NCI-H2029 (cell line): ENCODE data around the gene AP4M1.
A peak's percentile ranks its signal among the peaks of the same experiment; 100 is the strongest.

ENCODE experiments used
- DNase-seq: peaks from one replicate; lab custom pipeline; 2025; lab: John Stamatoyannopoulos, UW

Gene AP4M1

DNA sequence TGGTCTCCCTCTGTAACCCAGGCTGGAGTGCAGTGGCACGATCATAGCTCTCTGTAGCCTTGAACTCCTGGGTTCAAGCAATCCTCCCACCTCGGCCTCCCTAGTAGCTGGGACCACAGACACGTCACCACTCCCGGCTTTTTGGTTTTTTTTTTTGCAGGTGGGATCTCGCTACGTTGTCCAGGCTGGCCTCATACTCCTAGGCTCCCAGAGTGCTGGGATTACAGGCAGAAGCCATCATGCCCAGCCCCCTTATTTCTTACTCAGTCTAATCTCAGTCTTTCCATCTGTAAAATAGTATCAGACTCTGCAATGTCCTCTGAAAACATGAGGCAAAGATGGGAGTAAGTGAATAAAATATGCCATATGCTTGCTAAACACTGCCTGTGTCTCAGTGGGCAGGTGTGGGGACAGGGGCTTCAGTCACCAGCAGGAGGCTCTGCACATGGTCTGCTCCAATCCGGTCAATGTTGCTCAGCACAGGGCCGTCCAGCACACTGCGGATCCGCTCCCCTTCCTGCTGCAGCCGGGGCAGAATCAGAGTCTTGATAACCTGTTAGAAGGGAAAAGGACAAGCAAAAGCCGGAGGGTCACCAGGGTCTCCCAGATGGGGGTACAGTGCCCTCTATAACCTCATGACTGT is 8.2 kb downstream of the AP4M1 start:
- DNase-seq = no peak

DNA sequence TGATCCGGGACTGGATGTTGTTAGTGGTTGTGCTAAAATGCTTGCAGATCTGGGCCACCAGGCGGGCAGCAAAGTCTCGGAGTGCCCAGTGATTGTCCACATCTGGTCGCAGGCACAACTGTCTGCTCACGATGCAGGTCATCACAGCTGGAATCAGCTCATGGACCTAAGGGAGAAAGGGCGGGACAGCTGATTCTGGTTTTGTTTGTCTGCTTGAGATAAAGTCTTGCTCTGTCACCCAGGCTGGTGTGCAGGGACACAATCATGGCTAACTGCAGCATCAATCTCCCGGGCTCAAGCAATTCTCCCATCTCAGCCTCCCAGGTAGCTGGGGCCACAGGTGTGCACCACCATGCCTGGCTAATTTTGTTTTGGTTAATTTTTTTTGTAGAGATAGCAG is 9.7 kb downstream of the AP4M1 start:
- DNase-seq = no peak

DNA sequence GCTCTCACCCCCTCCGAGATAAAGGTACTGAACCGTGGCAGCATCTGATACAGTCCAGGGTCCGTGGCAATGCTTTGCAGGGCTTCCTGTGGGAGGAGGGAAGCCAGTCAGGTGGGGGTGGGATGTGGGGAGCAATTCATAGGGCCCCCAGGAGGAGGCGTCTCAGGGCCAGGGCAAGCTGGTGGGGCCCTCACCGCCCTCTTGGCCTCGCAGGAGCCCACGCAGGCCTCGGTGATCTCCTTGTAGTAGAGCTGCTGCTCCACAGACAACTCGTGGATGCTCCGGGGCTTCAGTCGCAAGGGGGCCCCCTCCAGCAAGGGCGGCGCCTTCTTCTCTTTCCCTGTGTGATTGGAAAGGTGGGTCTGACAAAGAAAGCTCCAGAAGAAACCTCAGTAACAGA is 10.5 kb downstream of the AP4M1 start:
- no peak for DNase-seq

DNA sequence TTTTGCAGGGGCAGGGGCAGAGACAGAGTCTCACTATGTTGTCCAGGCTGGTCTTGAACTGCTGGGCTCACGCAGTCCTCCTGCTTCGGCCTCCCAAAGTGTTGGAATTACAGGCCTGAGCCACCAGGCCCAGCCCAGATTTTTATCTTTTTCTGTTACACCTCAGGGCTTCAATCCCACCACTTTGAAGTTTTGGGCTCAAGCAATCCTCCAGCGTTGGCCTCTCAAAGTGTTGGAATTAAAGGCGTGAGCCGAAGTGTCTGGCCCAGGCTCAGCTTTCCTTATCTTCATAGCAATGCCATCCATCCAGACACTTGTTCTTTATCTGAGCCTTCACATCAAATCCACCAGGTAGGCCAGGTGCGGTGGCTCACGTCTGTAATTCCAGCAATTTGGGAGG is 13.6 kb downstream of the AP4M1 start:
- no peak for DNase-seq

- DNase-seq = no peak
Measured at GRCh38 chr7:100118388-100119071, 17.1 kb downstream of the AP4M1 start.

DNA sequence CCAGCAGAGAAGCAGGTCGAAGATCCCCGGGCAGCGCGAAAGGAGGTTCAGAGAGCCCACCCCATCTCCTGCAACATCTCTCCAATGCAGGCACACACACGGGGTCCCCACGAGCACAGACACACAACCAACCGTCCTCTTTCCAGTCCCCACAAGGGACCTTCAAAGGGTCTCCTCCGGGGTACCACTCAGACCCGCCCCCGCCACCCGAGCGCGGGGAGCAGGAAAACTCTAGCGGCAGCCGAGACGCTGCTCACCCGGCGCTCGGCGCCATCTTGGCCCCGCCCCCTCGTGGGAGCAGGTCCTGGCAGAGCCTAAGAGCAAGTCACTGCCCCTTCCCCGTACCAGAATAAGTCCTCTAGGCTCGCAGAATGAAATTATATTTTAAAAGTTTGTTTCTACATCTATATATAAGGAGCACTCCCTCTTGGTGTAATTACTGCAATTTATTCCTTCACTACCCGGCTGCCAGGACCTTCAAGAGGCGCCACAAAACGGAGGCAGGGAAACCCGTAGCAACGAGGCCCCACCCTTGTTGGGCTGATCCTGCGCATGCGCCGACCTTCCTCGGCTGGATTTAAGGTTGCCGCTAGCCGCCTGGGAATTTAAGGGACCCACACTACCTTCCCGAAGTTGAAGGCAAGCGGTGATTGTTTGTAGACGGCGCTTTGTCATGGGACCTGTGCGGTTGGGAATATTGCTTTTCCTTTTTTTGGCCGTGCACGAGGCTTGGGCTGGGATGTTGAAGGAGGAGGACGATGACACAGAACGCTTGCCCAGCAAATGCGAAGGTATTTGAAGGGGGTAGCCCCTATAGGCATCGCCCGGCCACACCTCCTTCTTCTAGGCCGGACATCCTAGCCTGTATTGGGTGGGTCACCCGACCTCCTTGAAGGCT is 17.9 kb downstream of the AP4M1 start, which contains the start of the genes CNPY4 and TAF6:
Gene CNPY4 (plus strand): TSS at position 563 of the 898 bp plus-strand sequence. CDS start 111 bp downstream, at position 674.
Gene TAF6 (minus strand): TSS at position 287 of the 898 bp plus-strand sequence. CDS start 5,149 bp downstream, outside the sequence.
- DNase-seq = peak; percentile 91

- peak; percentile 23 for DNase-seq
Measured at GRCh38 chr7:100119970-100120732, 18.7 kb downstream of the AP4M1 start.

DNA sequence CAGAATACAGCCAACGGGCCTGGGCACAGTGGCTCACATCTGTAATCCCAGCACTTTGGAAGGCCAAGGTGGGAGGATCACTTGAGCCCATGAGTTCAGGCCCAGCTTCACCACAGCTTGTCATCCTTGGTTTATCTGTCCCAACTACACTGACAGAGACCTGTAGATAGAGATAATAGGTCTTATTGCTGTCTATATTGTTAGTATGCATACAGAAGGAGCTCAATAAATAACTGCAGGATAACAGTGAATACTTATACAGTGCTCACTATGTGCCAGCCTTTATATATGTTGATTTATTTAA is 19.2 kb downstream of the AP4M1 start:
- no peak for DNase-seq

DNA sequence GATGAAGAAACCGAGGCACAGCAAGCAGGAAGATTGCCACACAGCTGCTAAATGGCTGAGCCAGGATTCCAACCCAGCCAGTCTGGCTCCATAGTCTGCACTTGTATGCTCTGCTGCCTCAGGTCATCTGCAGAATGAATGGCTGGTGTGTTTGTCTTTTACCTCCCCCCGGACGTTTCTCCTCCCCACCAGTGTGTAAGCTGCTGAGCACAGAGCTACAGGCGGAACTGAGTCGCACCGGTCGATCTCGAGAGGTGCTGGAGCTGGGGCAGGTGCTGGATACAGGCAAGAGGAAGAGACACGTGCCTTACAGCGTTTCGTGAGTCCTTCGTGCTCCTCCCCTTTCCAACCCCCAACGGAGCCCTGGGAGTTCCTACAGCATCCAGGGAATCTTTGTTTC is 20.6 kb downstream of the AP4M1 start:
- DNase-seq = peak; percentile 98

DNA sequence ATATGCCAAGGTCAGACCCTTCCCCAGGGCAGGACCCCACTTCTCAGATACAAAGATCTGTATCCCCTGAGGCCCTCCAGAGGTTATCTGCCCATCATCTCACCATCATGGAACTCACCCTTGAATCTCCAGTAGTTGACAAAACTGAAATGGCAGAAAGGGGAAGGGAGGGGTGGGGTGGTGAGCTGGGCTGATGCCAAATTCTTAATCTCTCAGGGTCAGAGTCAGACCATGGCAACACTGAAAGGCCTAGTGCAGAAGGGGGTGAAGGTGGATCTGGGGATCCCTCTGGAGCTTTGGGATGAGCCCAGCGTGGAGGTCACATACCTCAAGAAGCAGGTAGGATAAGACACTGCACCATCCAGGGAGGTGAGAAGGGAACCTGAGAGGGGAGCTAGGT is 21.1 kb downstream of the AP4M1 start:
- no peak for DNase-seq

DNA sequence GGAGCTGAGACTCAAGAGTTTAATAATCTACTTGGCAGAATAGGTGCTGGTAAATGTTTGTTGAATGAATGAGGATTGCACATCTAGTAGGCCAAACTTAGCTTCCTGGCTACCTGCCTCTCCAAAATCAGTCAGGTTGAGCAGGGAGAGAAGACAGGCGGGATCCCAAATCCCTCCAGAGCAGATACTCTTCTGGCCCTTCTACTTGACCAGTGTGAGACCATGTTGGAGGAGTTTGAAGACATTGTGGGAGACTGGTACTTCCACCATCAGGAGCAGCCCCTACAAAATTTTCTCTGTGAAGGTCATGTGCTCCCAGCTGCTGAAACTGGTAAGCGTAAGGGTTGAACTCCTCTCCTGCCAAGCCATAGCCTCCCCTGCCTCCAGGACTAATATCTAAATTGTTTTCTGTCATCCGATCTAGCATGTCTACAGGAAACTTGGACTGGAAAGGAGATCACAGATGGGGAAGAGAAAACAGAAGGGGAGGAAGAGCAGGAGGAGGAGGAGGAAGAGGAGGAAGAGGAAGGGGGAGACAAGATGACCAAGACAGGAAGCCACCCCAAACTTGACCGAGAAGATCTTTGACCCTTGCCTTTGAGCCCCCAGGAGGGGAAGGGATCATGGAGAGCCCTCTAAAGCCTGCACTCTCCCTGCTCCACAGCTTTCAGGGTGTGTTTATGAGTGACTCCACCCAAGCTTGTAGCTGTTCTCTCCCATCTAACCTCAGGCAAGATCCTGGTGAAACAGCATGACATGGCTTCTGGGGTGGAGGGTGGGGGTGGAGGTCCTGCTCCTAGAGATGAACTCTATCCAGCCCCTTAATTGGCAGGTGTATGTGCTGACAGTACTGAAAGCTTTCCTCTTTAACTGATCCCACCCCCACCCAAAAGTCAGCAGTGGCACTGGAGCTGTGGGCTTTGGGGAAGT is 23.1 kb downstream of the AP4M1 start:
- DNase-seq = no peak

GRCh38 chr7:100126239-100126930 is 24.9 kb downstream of the AP4M1 start:
- DNase-seq = no peak

DNA sequence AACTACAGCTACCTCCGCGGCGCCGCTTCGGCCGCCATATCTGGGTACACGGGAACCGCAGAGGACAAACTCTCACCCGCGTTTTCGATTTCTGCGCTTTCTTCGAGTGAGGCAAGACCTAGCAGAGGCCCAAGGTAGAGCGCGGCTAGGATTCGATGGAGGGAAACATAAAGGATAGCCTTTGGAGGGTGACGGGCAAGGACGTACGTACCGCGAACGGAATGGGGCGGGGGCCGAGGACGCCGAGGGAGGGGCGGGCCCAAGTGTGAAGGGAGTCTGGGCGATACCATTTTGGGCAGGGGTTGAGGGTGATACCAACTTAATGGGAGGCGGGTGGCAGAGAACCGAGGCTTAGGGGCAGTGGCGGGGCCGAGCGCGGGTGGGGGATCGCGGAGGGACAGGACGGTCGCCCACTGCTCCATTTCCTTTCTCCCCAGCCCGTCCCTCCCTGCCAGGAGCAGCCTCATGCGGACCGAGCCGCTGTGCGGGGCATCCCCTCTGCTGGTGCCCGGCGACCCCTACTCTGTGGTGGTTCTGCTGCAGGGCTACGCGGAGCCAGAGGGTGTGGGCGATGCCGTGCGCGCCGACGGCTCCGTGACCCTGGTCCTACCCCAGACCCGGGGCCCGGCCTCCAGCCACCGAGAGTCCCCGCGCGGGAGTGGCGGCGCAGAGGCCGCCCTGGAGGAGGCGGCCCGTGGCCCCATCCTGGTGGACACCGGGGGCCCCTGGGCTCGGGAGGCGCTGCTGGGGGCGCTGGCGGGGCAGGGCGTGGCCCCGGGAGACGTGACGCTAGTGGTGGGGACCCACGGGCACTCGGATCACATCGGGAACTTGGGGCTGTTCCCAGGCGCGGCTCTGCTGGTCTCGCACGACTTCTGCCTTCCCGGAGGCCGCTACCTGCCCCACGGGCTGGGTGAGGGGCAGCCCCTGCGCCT is 25.8 kb downstream of the AP4M1 start, which contains the start of gene MBLAC1:
Gene MBLAC1 (plus strand): TSS at position 37 of the 935 bp plus-strand sequence. CDS start 429 bp downstream, at position 466.
- DNase-seq = peak; percentile 92

DNA sequence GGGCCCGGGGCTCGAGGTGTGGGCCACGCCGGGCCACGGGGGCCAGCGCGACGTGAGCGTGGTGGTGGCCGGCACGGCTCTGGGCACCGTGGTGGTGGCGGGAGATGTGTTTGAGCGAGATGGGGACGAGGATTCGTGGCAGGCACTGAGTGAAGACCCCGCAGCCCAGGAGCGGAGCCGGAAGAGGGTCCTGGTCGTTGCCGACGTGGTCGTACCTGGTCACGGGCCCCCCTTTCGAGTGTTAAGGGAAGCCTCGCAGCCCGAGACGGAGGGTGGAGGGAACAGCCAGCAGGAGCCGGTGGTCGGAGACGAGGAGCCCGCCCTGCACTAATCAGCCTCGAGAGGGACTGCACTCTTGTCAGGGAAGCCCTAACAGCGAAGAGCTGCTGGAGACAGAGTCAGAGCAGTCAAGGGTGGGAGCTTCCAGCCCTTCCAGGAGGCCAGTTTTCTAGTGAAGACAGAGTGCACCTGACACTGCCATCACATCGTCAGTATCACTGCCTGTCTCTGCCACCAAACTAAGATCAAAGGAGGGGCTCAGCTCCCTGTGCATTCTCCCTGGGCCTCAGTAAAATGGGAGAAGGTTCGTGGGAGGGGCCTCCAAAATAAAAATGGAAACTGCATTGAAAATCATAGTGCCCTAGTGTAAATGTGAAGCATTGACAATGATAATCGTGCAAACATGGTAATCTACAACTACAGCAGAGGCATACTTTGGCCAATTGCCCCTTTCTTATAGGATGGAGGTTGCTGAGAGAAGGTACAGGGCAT is 26.6 kb downstream of the AP4M1 start:
- peak; percentile 30 for DNase-seq

GRCh38 chr7:100128637-100128963 is 27.2 kb downstream of the AP4M1 start:
- DNase-seq = no peak

GRCh38 chr7:100130220-100130607 is 28.8 kb downstream of the AP4M1 start:
- peak; percentile 80 for DNase-seq

- DNase-seq = peak; percentile 68
Measured at GRCh38 chr7:100130608-100131453, 29.4 kb downstream of the AP4M1 start.
